ENCODE measurements around the gene OXGR1. TPM values are rescaled to one million over a fixed set of nuclear protein-coding genes. Genes with fewer than 3 reads are reported as not detected.

Gene OXGR1
- total and polyA plus RNA-seq, 2 donors (not counting 3 experiments of a cell fraction or from before 2014, with no cell fraction given) = not detected

- no peaks in the 10 kb centered on the region for H3K36me3 ChIP-seq (ENCODE audit: control insufficient read depth in 2 of 2, extremely low read depth in 1 of 2, insufficient read depth in 2 of 2, low read length in 2 of 2)
- H2AFZ ChIP-seq (ENCODE audit: low read depth, low read length) = no peak overlapping the region
- no peaks in the 10 kb centered on the region for H3K9me1 ChIP-seq (replicated peaks; ENCODE audit: control insufficient read depth, extremely low read depth, insufficient read depth, low read length)
- TF ChIP-seq EZH2 (IDR thresholded peaks at IDR 0.05; ENCODE audit: borderline replicate concordance, low read depth, low read length, severe bottlenecking) (no peak), GATA2 (IDR thresholded peaks at IDR 0.05; ENCODE audit: insufficient read depth, insufficient read length, low read depth, low read length) (no peak), MYC (IDR thresholded peaks at IDR 0.05; ENCODE audit: low read depth, low read length) (no peak), FOS (IDR thresholded peaks at IDR 0.05; ENCODE audit: borderline replicate concordance, insufficient read depth, low read length) (no peak), JUN (IDR thresholded peaks at IDR 0.05; ENCODE audit: borderline replicate concordance, insufficient read depth, insufficient read length, low read depth) (no peak), POLR2A (IDR thresholded peaks at IDR 0.05; ENCODE audit: low read depth, low read length) (no peak), POLR2AphosphoS5 (IDR thresholded peaks at IDR 0.05; ENCODE audit: insufficient read depth, low read depth, low read length) (no peak), CTCF (IDR thresholded peaks at IDR 0.05; ENCODE audit: extremely low read depth in 1 of 2, insufficient read depth in 1 of 2, low read depth in 1 of 2, low read length in 2 of 2) (no peak)
- TF ChIP-seq, protein P1, sequence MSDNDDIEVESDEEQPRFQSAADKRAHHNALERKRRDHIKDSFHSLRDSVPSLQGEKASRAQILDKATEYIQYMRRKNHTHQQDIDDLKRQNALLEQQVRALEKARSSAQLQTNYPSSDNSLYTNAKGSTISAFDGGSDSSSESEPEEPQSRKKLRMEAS (IDR thresholded peaks at IDR 0.05; ENCODE audit: insufficient read depth, insufficient read length) = no peak
- no peak overlapping the region for H3K4me3 ChIP-seq (replicated peaks in 1 of 3; ENCODE audit: insufficient read depth in 1 of 3, low read depth in 1 of 3, low read length in 3 of 3)
- FAIRE-seq (no peak), DNase-seq (ENCODE audit: low read depth, low spot score) (no peak)
- ChIA-PET POLR2A (no interaction called here), CTCF (interaction anchor here (0.8 to 3.0 kb wide), 2 partner anchors 10 kb away, joined by 3 to 26 read pairs; no protein-coding TSS in a partner anchor)
- H3K9ac ChIP-seq (replicated peaks; ENCODE audit: extremely low read depth, insufficient read depth, low read length) = no peak overlapping the region
- H3K4me1 ChIP-seq (ENCODE audit: control insufficient read depth, extremely low read depth, insufficient read depth, low read length) = no peaks in the 10 kb centered on the region
- peaks cover 0 to 2% of the 10 kb centered on the region in 2 experiments for H3K27me3 ChIP-seq (ENCODE audit: control insufficient read depth in 2 of 2, insufficient read depth in 2 of 2, low read length in 2 of 2)
- no TSS peak for BruUV-seq (replicated peaks)
- dilution Hi-C loops (cut with MboI; ENCODE audit: extremely low pct_ligation_motif_present, low sequenced_read_pairs) (no loop called here), intact Hi-C loops (cut with micrococcal nuclease) (no loop called here)
- H4K20me1 ChIP-seq (replicated peaks; ENCODE audit: control insufficient read depth, extremely low read depth, insufficient read depth, low read length) = no peaks in the 10 kb centered on the region
- no peaks in the 10 kb centered on the region for H3K9me3 ChIP-seq (replicated peaks; ENCODE audit: control insufficient read depth, insufficient read depth, low read length)
- H3K27ac ChIP-seq (ENCODE audit: insufficient read depth, low read depth, low read length) = no peak overlapping the region
- H3K4me2 ChIP-seq (ENCODE audit: insufficient read depth, low read length) = no peak overlapping the region
- no peaks in the 10 kb centered on the region for H3K79me2 ChIP-seq (ENCODE audit: control insufficient read depth, insufficient read depth, low read length)
Measured at GRCh38 chr13:96948127-96948526, 46.1 kb downstream of the OXGR1 start.
